Measurements from ENCODE around the gene POLDIP3.

The POLDIP3 gene

GRCh38 chr22:42627981-42628380 is 13.3 kb upstream of the POLDIP3 start:
- TF ChIP-seq ZFX (IDR thresholded peaks at IDR 0.05; ENCODE audit: borderline replicate concordance) (no peak), CTCF (IDR thresholded peaks at IDR 0.05) (no peak)
- H3K27ac ChIP-seq: no peak overlapping the region

GRCh38 chr22:42626951-42627625 is 12.4 kb upstream of the POLDIP3 start:
- no peak overlapping the region for H3K27ac ChIP-seq
- no peak for TF ChIP-seq CTCF (IDR thresholded peaks at IDR 0.05)
- no peak for TF ChIP-seq ZFX (IDR thresholded peaks at IDR 0.05; ENCODE audit: borderline replicate concordance)

GRCh38 chr22:42626431-42626830 is 11.7 kb upstream of the POLDIP3 start:
- TF ChIP-seq CTCF (IDR thresholded peaks at IDR 0.05) (no peak), ZFX (IDR thresholded peaks at IDR 0.05; ENCODE audit: borderline replicate concordance) (no peak)
- H3K27ac ChIP-seq: no peak overlapping the region

- no peak for TF ChIP-seq CTCF (IDR thresholded peaks at IDR 0.05)
- TF ChIP-seq ZFX (IDR thresholded peaks at IDR 0.05; ENCODE audit: borderline replicate concordance): no peak
- no peak overlapping the region for H3K27ac ChIP-seq
Measured at GRCh38 chr22:42625416-42625815, 10.7 kb upstream of the POLDIP3 start.

GRCh38 chr22:42624551-42625106 is 9.9 kb upstream of the POLDIP3 start:
- TF ChIP-seq CTCF (IDR thresholded peaks at IDR 0.05): no peak
- TF ChIP-seq ZFX (IDR thresholded peaks at IDR 0.05; ENCODE audit: borderline replicate concordance): no peak

GRCh38 chr22:42623756-42624441 is 9.2 kb upstream of the POLDIP3 start:
- TF ChIP-seq CTCF (IDR thresholded peaks at IDR 0.05): no peak
- TF ChIP-seq ZFX (IDR thresholded peaks at IDR 0.05; ENCODE audit: borderline replicate concordance): no peak
- H3K27ac ChIP-seq: no peak overlapping the region

More at GRCh38 chr22:42624551-42625106, 9.9 kb upstream of the POLDIP3 start:
- H3K27ac ChIP-seq: no peak overlapping the region

GRCh38 chr22:42623301-42623751 is 8.6 kb upstream of the POLDIP3 start:
- no peak overlapping the region for H3K27ac ChIP-seq
- TF ChIP-seq CTCF (IDR thresholded peaks at IDR 0.05) (no peak), ZFX (IDR thresholded peaks at IDR 0.05; ENCODE audit: borderline replicate concordance) (no peak)
